Measurements from ENCODE around the gene ST3GAL3. TPM values are rescaled to one million over a fixed set of nuclear protein-coding genes. Genes with fewer than 3 reads are reported as not detected.

ST3GAL3 gene
- total and polyA plus RNA-seq, 2 donors (not counting 1 experiment from before 2014, with no cell fraction given): 13.7 to 16.3 TPM

GRCh38 chr1:43772978-43773377 is 65.6 kb downstream of the ST3GAL3 start:
- no peak overlapping the region for H3K9ac ChIP-seq (ENCODE audit: insufficient read depth, low read length)
- H3K27me3 ChIP-seq (ENCODE audit: control insufficient read depth, insufficient read depth, low read length): no peaks in the 10 kb centered on the region
- H3K4me1 ChIP-seq (ENCODE audit: control insufficient read depth, extremely low read depth, insufficient read depth, low read length): peaks cover 15% of the 10 kb centered on the region
- H3K27ac ChIP-seq (ENCODE audit: insufficient read depth, low read length): no peak overlapping the region
- H3K4me3 ChIP-seq (replicated peaks in 1 of 4; ENCODE audit: control extremely low read depth in 1 of 4, insufficient read depth in 1 of 4, low read depth in 3 of 4, low read length in 4 of 4): no peak overlapping the region
- TF ChIP-seq CTCF (conservative IDR thresholded peaks at IDR 0.05 in 1 of 2, IDR thresholded peaks at IDR 0.05 in 1 of 2; ENCODE audit: low read depth in 1 of 2, low read length in 2 of 2) (no peak), EZH2 (IDR thresholded peaks at IDR 0.05; ENCODE audit: low read length, missing control alignments) (no peak)
- H3K9me3 ChIP-seq (ENCODE audit: control insufficient read depth, insufficient read depth, low read depth, low read length): no peaks in the 10 kb centered on the region
- H3K79me2 ChIP-seq (ENCODE audit: control insufficient read depth, insufficient read depth, low read length): no peaks in the 10 kb centered on the region
- no peaks in the 10 kb centered on the region for H3K36me3 ChIP-seq (ENCODE audit: control insufficient read depth, insufficient read depth, low read length)
- H2AFZ ChIP-seq (ENCODE audit: low read length): no peak overlapping the region
- H3K4me2 ChIP-seq (ENCODE audit: extremely low read depth, insufficient read depth, low read length): no peak overlapping the region
- DNase-seq (ENCODE audit: low read depth in 2 of 2): no peak
- no peaks in the 10 kb centered on the region for H4K20me1 ChIP-seq (ENCODE audit: control insufficient read depth, extremely low read depth, insufficient read depth, low read length)

- Histone ChIP-seq H4K20me1 (ENCODE audit: control insufficient read depth, extremely low read depth, insufficient read depth, low read length) (no peaks in the 10 kb centered on the region), H3K79me2 (ENCODE audit: control insufficient read depth, insufficient read depth, low read length) (no peaks in the 10 kb centered on the region), H3K36me3 (ENCODE audit: control insufficient read depth, insufficient read depth, low read length) (no peaks in the 10 kb centered on the region), H3K4me3 (replicated peaks in 1 of 4; ENCODE audit: control extremely low read depth in 1 of 4, insufficient read depth in 1 of 4, low read depth in 3 of 4, low read length in 4 of 4) (no peak overlapping the region), H2AFZ (ENCODE audit: low read length) (no peak overlapping the region), H3K4me2 (ENCODE audit: extremely low read depth, insufficient read depth, low read length) (no peak overlapping the region), H3K27me3 (ENCODE audit: control insufficient read depth, insufficient read depth, low read length) (no peaks in the 10 kb centered on the region), H3K4me1 (ENCODE audit: control insufficient read depth, extremely low read depth, insufficient read depth, low read length) (peaks cover 15% of the 10 kb centered on the region), H3K27ac (ENCODE audit: insufficient read depth, low read length) (no peak overlapping the region), H3K9me3 (ENCODE audit: control insufficient read depth, insufficient read depth, low read depth, low read length) (no peaks in the 10 kb centered on the region), H3K9ac (ENCODE audit: insufficient read depth, low read length) (no peak overlapping the region)
- no peak for DNase-seq (ENCODE audit: low read depth in 2 of 2)
- TF ChIP-seq CTCF (conservative IDR thresholded peaks at IDR 0.05 in 1 of 2, IDR thresholded peaks at IDR 0.05 in 1 of 2; ENCODE audit: low read depth in 1 of 2, low read length in 2 of 2): no peak
- TF ChIP-seq EZH2 (IDR thresholded peaks at IDR 0.05; ENCODE audit: low read length, missing control alignments): no peak
These were observed 66.5 kb downstream of the ST3GAL3 start for GRCh38 chr1:43773821-43774220.

- DNase-seq (ENCODE audit: low read depth in 2 of 2): peak; percentile 68 to 76
- peak overlapping the region; percentile 14 for H3K27ac ChIP-seq (ENCODE audit: insufficient read depth, low read length)
These were observed 67.0 kb downstream of the ST3GAL3 start for GRCh38 chr1:43774359-43774758.

More at GRCh38 chr1:43774359-43774758, 67.0 kb downstream of the ST3GAL3 start:
- Histone ChIP-seq H3K4me1 (ENCODE audit: control insufficient read depth, extremely low read depth, insufficient read depth, low read length) (peaks cover 15% of the 10 kb centered on the region), H4K20me1 (ENCODE audit: control insufficient read depth, extremely low read depth, insufficient read depth, low read length) (no peaks in the 10 kb centered on the region), H3K4me2 (ENCODE audit: extremely low read depth, insufficient read depth, low read length) (peak overlapping the region; percentile 48), H3K27me3 (ENCODE audit: control insufficient read depth, insufficient read depth, low read length) (no peaks in the 10 kb centered on the region), H3K9ac (ENCODE audit: insufficient read depth, low read length) (no peak overlapping the region), H3K36me3 (ENCODE audit: control insufficient read depth, insufficient read depth, low read length) (no peaks in the 10 kb centered on the region), H3K4me3 (replicated peaks in 1 of 4; ENCODE audit: control extremely low read depth in 1 of 4, insufficient read depth in 1 of 4, low read depth in 3 of 4, low read length in 4 of 4) (no peak overlapping the region), H2AFZ (ENCODE audit: low read length) (no peak overlapping the region), H3K79me2 (ENCODE audit: control insufficient read depth, insufficient read depth, low read length) (no peaks in the 10 kb centered on the region), H3K9me3 (ENCODE audit: control insufficient read depth, insufficient read depth, low read depth, low read length) (no peaks in the 10 kb centered on the region)
- no peak for TF ChIP-seq EZH2 (IDR thresholded peaks at IDR 0.05; ENCODE audit: low read length, missing control alignments)
- TF ChIP-seq CTCF (conservative IDR thresholded peaks at IDR 0.05 in 1 of 2, IDR thresholded peaks at IDR 0.05 in 1 of 2; ENCODE audit: low read depth in 1 of 2, low read length in 2 of 2): no peak
